Measurements from ENCODE around the gene ZBTB32. TPM values are rescaled to one million over a fixed set of nuclear protein-coding genes. Genes with fewer than 3 reads are reported as not detected.
"Not testable (repeated sequence)": the region's sequence is repeated elsewhere in the genome, so short reads cannot be mapped to it uniquely, and the experiment has no call there.

Gene ZBTB32, protein sequence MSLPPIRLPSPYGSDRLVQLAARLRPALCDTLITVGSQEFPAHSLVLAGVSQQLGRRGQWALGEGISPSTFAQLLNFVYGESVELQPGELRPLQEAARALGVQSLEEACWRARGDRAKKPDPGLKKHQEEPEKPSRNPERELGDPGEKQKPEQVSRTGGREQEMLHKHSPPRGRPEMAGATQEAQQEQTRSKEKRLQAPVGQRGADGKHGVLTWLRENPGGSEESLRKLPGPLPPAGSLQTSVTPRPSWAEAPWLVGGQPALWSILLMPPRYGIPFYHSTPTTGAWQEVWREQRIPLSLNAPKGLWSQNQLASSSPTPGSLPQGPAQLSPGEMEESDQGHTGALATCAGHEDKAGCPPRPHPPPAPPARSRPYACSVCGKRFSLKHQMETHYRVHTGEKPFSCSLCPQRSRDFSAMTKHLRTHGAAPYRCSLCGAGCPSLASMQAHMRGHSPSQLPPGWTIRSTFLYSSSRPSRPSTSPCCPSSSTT
- 0.09 TPM for total RNA-seq
- polyA plus RNA-seq = 2.0 TPM
- long read RNA-seq, donor 1 = 0 reads
- long read RNA-seq, donor 2 = 0 reads
- long read RNA-seq, donor 3 = 0 reads
- long read RNA-seq, donor 4 = 0 reads
- long read RNA-seq, donor 5 = 0 reads
- long read RNA-seq, donor 6 = 0 reads
- long read RNA-seq, donor 7 = 0 reads
- long read RNA-seq, donor 8 = 0 reads
- long read RNA-seq, donor 9 = 0 reads
- long read RNA-seq, donor 10 = 0 reads

DNA sequence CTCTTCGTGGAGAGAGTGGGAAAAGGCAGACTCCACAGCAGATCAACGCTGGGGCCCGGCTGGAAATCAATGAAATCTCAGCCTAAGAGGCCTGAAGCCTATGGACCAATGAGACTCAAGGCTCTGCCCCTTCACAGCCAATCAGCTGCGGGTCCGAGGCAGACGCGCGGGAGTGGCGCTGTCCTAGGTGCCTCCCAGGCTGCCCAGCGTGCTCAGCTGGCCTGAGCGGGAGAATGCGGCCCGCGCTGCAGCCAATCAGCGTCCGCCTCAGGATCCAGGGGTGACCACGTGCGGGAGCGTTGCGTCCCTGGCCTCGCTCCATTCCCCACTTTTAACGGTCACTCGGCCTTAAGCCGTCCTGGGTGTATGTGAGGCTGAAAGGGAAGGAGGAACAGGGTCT is at the start of gene ZBTB32:
Gene ZBTB32 (plus strand): TSS at position 341 of the 400 bp plus-strand sequence. CDS start 10,069 bp downstream, outside the sequence.
- 45% methylated on average over 24 of the region's 24 CpGs for WGBS
- Histone ChIP-seq H3K36me3 (ENCODE audit: control insufficient read depth in 2 of 2, insufficient read depth in 2 of 2, low read length in 1 of 2) (no peaks in the 10 kb centered on the region), H3K27ac (ENCODE audit: low read depth in 1 of 2, low read length in 1 of 2) (no peak within 1 kb of the TSS), H3K4me3 (ENCODE audit: low read length in 2 of 2) (no peak within 1 kb of the TSS), H3K4me1 (ENCODE audit: control insufficient read depth in 2 of 2, insufficient read depth in 2 of 2, low read length in 2 of 2) (peaks cover 0 to 10% of the 10 kb centered on the region in 2 donors), H3K27me3 (ENCODE audit: control insufficient read depth in 2 of 2, insufficient read depth in 1 of 2, low read length in 1 of 2) (peaks cover 3 to 28% of the 10 kb centered on the region in 2 donors), H3K9me3 (ENCODE audit: control insufficient read depth in 2 of 2, insufficient read depth in 1 of 2, low read length in 1 of 2) (no peaks in the 10 kb centered on the region)
- DNase-seq (ENCODE audit: low read depth in 6 of 9, low spot score in 9 of 9) = peak in 1 of 9 donors; percentile 29

DNA sequence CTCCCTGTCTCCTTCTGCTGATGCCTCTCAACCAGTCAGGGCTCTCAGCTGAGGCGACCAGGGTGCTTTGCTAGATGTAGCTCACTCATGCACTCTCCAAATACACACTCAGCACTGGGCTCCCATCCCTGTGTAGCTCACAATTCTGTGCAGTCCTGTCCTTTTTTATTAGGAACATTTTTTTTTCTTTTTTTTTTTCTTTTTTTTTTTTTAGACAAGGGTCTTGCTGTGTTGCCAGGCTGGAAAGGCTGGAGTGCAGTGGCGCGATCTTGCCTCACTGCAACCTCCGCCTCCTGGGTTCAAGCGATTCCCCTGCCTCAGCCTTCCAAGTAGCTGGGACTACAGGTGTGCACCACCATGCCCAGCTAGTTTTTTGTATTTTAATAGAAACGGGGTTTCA is 49.5 kb upstream of the ZBTB32 start:
- not testable (repeated sequence) for H3K27ac ChIP-seq (ENCODE audit: low read depth in 1 of 2, low read length in 1 of 2); H3K9me3 ChIP-seq (ENCODE audit: control insufficient read depth in 2 of 2, insufficient read depth in 1 of 2, low read length in 1 of 2); H3K4me3 ChIP-seq (ENCODE audit: low read length in 2 of 2); H3K4me1 ChIP-seq (ENCODE audit: control insufficient read depth in 2 of 2, insufficient read depth in 2 of 2, low read length in 2 of 2); DNase-seq (ENCODE audit: low read depth in 6 of 9, low spot score in 9 of 9); H3K27me3 ChIP-seq (ENCODE audit: control insufficient read depth in 2 of 2, insufficient read depth in 1 of 2, low read length in 1 of 2)
- peaks cover 53 to 68% of the 10 kb centered on the region in 2 donors for H3K36me3 ChIP-seq (ENCODE audit: control insufficient read depth in 2 of 2, insufficient read depth in 2 of 2, low read length in 1 of 2)
- WGBS = 98% methylated on average over 6 of the region's 6 CpGs

DNA sequence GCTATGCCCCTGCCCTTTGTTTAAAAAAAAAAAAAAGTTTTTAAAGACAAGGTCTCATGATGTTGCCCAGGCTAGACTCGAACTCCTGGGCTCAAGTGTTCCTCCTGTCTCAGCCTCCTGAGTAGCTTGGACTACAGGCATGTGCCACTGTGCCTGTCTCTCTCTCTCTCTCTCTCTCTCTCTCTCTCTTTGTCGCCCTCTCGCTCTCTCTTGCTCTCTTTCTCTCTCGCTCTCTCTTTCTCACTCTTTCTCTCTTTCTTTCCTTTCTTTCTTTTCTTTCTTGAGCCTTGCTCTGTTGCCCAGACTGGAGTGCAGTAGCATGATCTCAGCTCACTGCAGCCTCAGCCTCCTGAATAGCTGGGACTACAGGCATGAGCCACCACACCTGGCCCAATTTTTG is 48.8 kb upstream of the ZBTB32 start:
- H3K27ac ChIP-seq (ENCODE audit: low read depth in 1 of 2, low read length in 1 of 2) = no peak overlapping the region
- no peaks in the 10 kb centered on the region for H3K4me1 ChIP-seq (ENCODE audit: control insufficient read depth in 2 of 2, insufficient read depth in 2 of 2, low read length in 2 of 2)
- no peaks in the 10 kb centered on the region for H3K9me3 ChIP-seq (ENCODE audit: control insufficient read depth in 2 of 2, insufficient read depth in 1 of 2, low read length in 1 of 2)
- no peaks in the 10 kb centered on the region for H3K27me3 ChIP-seq (ENCODE audit: control insufficient read depth in 2 of 2, insufficient read depth in 1 of 2, low read length in 1 of 2)
- H3K36me3 ChIP-seq (ENCODE audit: control insufficient read depth in 2 of 2, insufficient read depth in 2 of 2, low read length in 1 of 2) = peaks cover 60 to 73% of the 10 kb centered on the region in 2 donors
- 98% methylated on average over 4 of the region's 4 CpGs for WGBS
- DNase-seq (ENCODE audit: low read depth in 6 of 9, low spot score in 9 of 9) = no peak
- H3K4me3 ChIP-seq (ENCODE audit: low read length in 2 of 2) = no peak overlapping the region

DNA sequence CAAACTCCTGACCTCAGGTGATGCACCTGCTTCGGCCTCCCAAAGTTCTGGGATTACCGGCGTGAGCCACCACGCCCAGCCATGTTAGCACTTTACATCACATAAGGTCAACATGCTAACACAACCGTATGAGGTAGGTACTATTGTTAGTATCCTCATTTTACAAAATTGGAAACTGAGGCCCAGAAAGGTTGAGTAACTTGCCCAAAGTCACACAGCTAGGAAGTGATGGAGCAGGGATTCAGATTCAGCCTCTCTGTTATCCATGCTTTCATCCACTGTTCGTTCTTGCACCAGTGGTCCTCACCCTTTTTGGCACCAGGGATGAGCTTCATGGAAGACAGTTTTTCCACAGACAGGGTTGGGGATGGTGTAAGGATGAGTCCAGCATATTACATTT is 47.7 kb upstream of the ZBTB32 start:
- H3K27ac ChIP-seq (ENCODE audit: low read depth in 1 of 2, low read length in 1 of 2) = no peak overlapping the region
- over 99% methylated on average over 6 of the region's 6 CpGs for WGBS
- H3K27me3 ChIP-seq (ENCODE audit: control insufficient read depth in 2 of 2, insufficient read depth in 1 of 2, low read length in 1 of 2) = no peaks in the 10 kb centered on the region
- H3K4me1 ChIP-seq (ENCODE audit: control insufficient read depth in 2 of 2, insufficient read depth in 2 of 2, low read length in 2 of 2) = no peaks in the 10 kb centered on the region
- H3K9me3 ChIP-seq (ENCODE audit: control insufficient read depth in 2 of 2, insufficient read depth in 1 of 2, low read length in 1 of 2) = no peaks in the 10 kb centered on the region
- H3K4me3 ChIP-seq (ENCODE audit: low read length in 2 of 2) = no peak overlapping the region
- no peak for DNase-seq (ENCODE audit: low read depth in 6 of 9, low spot score in 9 of 9)
- peaks cover 56 to 69% of the 10 kb centered on the region in 2 donors for H3K36me3 ChIP-seq (ENCODE audit: control insufficient read depth in 2 of 2, insufficient read depth in 2 of 2, low read length in 1 of 2)

DNA sequence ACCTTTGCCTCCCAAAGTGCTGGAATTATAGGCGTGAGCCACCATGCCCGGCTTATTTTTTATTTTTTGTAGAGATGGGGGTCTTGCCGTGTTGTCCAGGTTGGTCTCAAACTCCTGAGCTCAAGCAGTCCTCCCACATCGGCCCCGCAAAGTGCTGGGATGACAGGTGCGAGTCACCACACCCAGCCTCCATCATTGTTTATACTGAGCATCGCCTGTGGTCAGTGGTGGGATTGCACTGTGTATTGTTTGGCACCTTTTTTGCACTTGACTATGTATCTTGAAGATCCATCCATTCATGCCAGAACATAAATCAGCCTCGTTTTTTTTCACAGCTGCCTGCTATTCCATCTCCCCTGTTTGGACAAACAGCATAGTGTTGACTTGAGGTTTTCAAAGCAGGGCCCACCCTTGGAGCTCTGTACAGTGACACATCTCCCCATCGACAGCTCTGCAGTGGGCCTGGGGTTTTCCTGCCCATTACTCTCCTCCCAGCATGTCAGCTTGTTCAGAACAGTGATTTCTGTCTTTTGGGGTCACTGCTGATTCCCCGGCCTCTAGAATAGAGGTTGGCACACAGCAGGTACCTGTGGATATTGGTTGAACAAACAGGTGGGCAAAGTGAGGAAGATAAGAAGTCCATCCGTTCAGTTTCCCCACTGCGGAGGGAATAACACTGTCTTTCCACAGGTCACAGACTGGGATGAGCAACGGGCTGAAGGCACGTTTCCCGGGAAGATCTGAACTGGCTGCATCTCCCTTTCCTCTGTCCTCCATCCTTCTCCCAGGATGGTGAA is 46.3 kb upstream of the ZBTB32 start:
- Histone ChIP-seq H3K36me3 (ENCODE audit: control insufficient read depth in 2 of 2, insufficient read depth in 2 of 2, low read length in 1 of 2) (peaks cover 61 to 68% of the 10 kb centered on the region in 2 donors), H3K4me1 (ENCODE audit: control insufficient read depth in 2 of 2, insufficient read depth in 2 of 2, low read length in 2 of 2) (no peaks in the 10 kb centered on the region), H3K27me3 (ENCODE audit: control insufficient read depth in 2 of 2, insufficient read depth in 1 of 2, low read length in 1 of 2) (no peaks in the 10 kb centered on the region), H3K4me3 (ENCODE audit: low read length in 2 of 2) (no peak overlapping the region), H3K9me3 (ENCODE audit: control insufficient read depth in 2 of 2, insufficient read depth in 1 of 2, low read length in 1 of 2) (no peaks in the 10 kb centered on the region), H3K27ac (ENCODE audit: low read depth in 1 of 2, low read length in 1 of 2) (no peak overlapping the region)
- no peak for DNase-seq (ENCODE audit: low read depth in 6 of 9, low spot score in 9 of 9)
- WGBS = 91% methylated on average over 15 of the region's 15 CpGs

DNA sequence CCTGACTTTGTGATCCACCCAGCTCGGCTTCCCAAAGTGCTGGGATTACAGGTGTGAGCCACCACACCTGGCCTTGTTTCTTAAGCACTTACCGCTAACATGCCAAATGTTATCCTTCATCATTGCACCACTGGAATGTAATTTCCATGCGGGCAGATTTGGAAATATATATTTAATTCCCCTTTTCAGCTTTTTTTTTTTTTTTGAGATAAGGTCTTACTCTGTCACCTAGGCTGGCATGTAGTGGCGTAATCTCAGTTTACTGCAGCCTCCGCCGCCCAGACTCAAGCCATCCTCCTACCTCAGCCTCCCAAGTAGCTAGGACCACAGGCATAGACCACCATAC is 42.4 kb upstream of the ZBTB32 start:
- Histone ChIP-seq H3K27ac (ENCODE audit: low read depth in 1 of 2, low read length in 1 of 2) (no peak overlapping the region), H3K4me3 (ENCODE audit: low read length in 2 of 2) (no peak overlapping the region), H3K4me1 (ENCODE audit: control insufficient read depth in 2 of 2, insufficient read depth in 2 of 2, low read length in 2 of 2) (no peaks in the 10 kb centered on the region), H3K27me3 (ENCODE audit: control insufficient read depth in 2 of 2, insufficient read depth in 1 of 2, low read length in 1 of 2) (no peaks in the 10 kb centered on the region), H3K9me3 (ENCODE audit: control insufficient read depth in 2 of 2, insufficient read depth in 1 of 2, low read length in 1 of 2) (no peaks in the 10 kb centered on the region), H3K36me3 (ENCODE audit: control insufficient read depth in 2 of 2, insufficient read depth in 2 of 2, low read length in 1 of 2) (peaks cover 47 to 61% of the 10 kb centered on the region in 2 donors)
- WGBS = 97% methylated on average over 6 of the region's 6 CpGs
- DNase-seq (ENCODE audit: low read depth in 6 of 9, low spot score in 9 of 9) = no peak

DNA sequence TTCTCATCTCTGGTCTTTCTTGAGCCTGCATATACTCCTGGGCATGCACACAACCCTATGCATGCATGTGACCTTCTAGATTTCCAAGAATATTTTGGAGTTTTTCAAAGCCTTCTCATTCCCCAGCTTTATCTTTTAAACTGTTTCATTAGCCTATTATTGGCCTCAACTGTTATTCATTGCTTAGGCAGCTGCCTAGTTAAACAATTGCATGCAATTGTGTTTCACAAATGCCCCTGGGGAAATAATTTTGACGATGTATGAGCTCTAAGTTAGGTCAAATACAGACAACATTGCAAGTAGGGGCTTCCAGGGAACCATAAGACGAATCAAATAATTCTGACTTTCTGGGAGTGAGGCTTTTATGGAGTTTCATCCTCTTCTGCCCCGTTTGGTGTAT is 40.4 kb upstream of the ZBTB32 start:
- Histone ChIP-seq H3K4me1 (ENCODE audit: control insufficient read depth in 2 of 2, insufficient read depth in 2 of 2, low read length in 2 of 2) (no peaks in the 10 kb centered on the region), H3K27ac (ENCODE audit: low read depth in 1 of 2, low read length in 1 of 2) (no peak overlapping the region), H3K36me3 (ENCODE audit: control insufficient read depth in 2 of 2, insufficient read depth in 2 of 2, low read length in 1 of 2) (peaks cover 31 to 41% of the 10 kb centered on the region in 2 donors), H3K4me3 (ENCODE audit: low read length in 2 of 2) (no peak overlapping the region), H3K27me3 (ENCODE audit: control insufficient read depth in 2 of 2, insufficient read depth in 1 of 2, low read length in 1 of 2) (no peaks in the 10 kb centered on the region), H3K9me3 (ENCODE audit: control insufficient read depth in 2 of 2, insufficient read depth in 1 of 2, low read length in 1 of 2) (no peaks in the 10 kb centered on the region)
- no peak for DNase-seq (ENCODE audit: low read depth in 6 of 9, low spot score in 9 of 9)
- WGBS = 95% methylated on average over 3 of the region's 3 CpGs

DNA sequence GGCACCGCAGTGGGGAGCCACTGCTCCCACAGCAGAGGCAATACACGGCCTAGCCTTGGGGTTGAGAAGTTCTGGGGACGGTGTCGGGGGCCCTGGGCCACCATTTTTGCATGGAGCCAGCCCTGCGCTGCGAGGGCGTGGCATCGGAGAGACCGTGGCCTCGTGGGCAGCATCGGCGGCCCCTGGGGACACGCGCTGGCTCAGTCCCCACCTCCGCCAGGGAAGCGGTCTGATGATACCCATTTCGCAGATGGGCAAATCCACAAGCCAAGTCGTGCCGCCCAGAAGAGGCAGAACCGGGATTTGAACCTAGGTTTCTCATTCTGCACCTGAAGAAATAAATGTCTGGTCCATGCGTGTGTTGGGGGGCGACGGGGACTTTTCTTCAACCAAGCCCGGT is 39.2 kb upstream of the ZBTB32 start:
- Histone ChIP-seq H3K4me3 (ENCODE audit: low read length in 2 of 2) (no peak overlapping the region), H3K27ac (ENCODE audit: low read depth in 1 of 2, low read length in 1 of 2) (no peak overlapping the region), H3K9me3 (ENCODE audit: control insufficient read depth in 2 of 2, insufficient read depth in 1 of 2, low read length in 1 of 2) (no peaks in the 10 kb centered on the region), H3K4me1 (ENCODE audit: control insufficient read depth in 2 of 2, insufficient read depth in 2 of 2, low read length in 2 of 2) (no peaks in the 10 kb centered on the region), H3K36me3 (ENCODE audit: control insufficient read depth in 2 of 2, insufficient read depth in 2 of 2, low read length in 1 of 2) (peaks cover 26 to 33% of the 10 kb centered on the region in 2 donors), H3K27me3 (ENCODE audit: control insufficient read depth in 2 of 2, insufficient read depth in 1 of 2, low read length in 1 of 2) (peaks cover 0 to 4% of the 10 kb centered on the region in 2 donors)
- DNase-seq (ENCODE audit: low read depth in 6 of 9, low spot score in 9 of 9) = no peak
- WGBS = 95% methylated on average over 24 of the region's 24 CpGs

DNA sequence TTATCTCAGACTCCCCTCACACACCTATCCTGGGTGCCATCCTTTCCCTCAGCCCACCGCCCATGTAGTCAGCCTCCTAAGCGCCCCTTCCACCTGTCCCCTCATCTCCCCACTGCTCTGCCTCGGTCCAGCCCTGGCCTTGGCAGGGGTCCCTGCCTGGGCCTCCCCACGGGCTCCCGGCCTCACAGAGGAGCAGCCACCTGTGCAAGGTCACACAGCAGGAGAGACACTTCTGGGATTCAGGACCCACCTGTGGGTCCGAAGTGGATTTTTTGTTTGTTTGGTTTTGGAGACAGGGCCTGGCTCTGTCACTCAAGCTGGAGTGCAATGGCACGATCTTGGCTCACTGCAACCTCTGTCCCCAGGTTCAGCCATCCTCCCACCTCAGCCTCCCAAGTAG is 38.8 kb upstream of the ZBTB32 start:
- 82% methylated on average over 7 of the region's 7 CpGs for WGBS
- Histone ChIP-seq H3K36me3 (ENCODE audit: control insufficient read depth in 2 of 2, insufficient read depth in 2 of 2, low read length in 1 of 2) (peaks cover 23 to 31% of the 10 kb centered on the region in 2 donors), H3K9me3 (ENCODE audit: control insufficient read depth in 2 of 2, insufficient read depth in 1 of 2, low read length in 1 of 2) (no peaks in the 10 kb centered on the region), H3K4me1 (ENCODE audit: control insufficient read depth in 2 of 2, insufficient read depth in 2 of 2, low read length in 2 of 2) (no peaks in the 10 kb centered on the region), H3K27ac (ENCODE audit: low read depth in 1 of 2, low read length in 1 of 2) (no peak overlapping the region), H3K4me3 (ENCODE audit: low read length in 2 of 2) (no peak overlapping the region), H3K27me3 (ENCODE audit: control insufficient read depth in 2 of 2, insufficient read depth in 1 of 2, low read length in 1 of 2) (peaks cover 0 to 4% of the 10 kb centered on the region in 2 donors)
- DNase-seq (ENCODE audit: low read depth in 6 of 9, low spot score in 9 of 9) = no peak
